RWPE2 (cell line): Measurements from ENCODE around the gene PLD5.

Experiments used
- ATAC-seq: fragments of 200-7000 bp; cut with Tn5 transposase; 3 replicates; pipeline ENCODE4 v1.9.1; 2021; ENCODE audit warnings: low read depth
- DNase-seq: peaks from one replicate; pipeline ENCODE4 v3.0.0-alpha.2; 2020; ENCODE audit warnings: low spot score
- H3K27ac ChIP-seq: fragments of 450-650 bp; 2 replicates; pipeline ENCODE4 v1.5.1; 2017; ENCODE audit warnings: mild to moderate bottlenecking; ENCODE audit not compliant: poor library complexity, severe bottlenecking
- H3K27me3 ChIP-seq: fragments of 250-450 bp; sonication (Bioruptor Pico); 2 replicates; pipeline ENCODE4 v1.5.1; 2021; ENCODE audit warnings: mild to moderate bottlenecking, moderate library complexity; ENCODE audit not compliant: insufficient read depth, poor library complexity, severe bottlenecking
- H3K36me3 ChIP-seq: fragments of 250-450 bp; sonication (Bioruptor Pico); 2 replicates; pipeline ENCODE4 v1.5.1; 2020; ENCODE audit warnings: low read depth, mild to moderate bottlenecking, moderate library complexity
- H3K4me1 ChIP-seq: fragments of 250-450 bp; sonication (Bioruptor Pico); 2 replicates; pipeline ENCODE4 v1.5.1; 2021; ENCODE audit warnings: mild to moderate bottlenecking, moderate library complexity; ENCODE audit not compliant: insufficient read depth, poor library complexity, severe bottlenecking
- H3K4me3 ChIP-seq: fragments of 250-450 bp; sonication (Bioruptor Pico); 2 replicates; pipeline ENCODE4 v1.5.1; 2021; ENCODE audit warnings: mild to moderate bottlenecking, moderate library complexity; ENCODE audit not compliant: severe bottlenecking
- H3K9me3 ChIP-seq: fragments of 250-450 bp; sonication (Bioruptor Pico); 2 replicates; pipeline ENCODE4 v1.5.1; 2021; ENCODE audit warnings: mild to moderate bottlenecking, moderate library complexity; ENCODE audit not compliant: severe bottlenecking
- TF ChIP-seq, protein P1 (sequence below): fragments of 450-650 bp; IDR thresholded peaks from one replicate; pipeline ENCODE4 v1.5.1; 2017; ENCODE audit warnings: mild to moderate bottlenecking, moderate library complexity; ENCODE audit not compliant: poor library complexity, severe bottlenecking

The PLD5 gene

DNA sequence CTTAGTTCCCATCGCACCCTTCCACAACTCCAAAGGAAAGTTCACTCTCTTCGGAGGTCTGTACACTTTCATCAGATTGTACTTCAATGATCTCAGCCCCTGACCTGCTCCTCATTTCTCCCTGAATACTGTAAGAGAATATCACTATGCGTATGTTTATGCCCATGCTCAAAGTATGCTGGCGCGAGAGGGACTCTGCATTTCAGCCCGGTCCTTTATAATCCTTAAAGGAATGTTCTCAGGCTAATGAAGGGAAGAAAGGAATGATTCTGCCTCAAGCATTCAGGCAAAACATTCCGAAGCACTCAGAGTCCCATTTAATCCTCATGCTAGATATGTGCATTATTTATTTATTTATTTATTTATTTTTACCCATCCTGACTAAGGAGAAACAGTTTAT, 76.8 kb downstream of the PLD5 start:
- ATAC-seq = no peak
- H3K4me3 ChIP-seq = no peak overlapping the region
- TF ChIP-seq, protein P1, sequence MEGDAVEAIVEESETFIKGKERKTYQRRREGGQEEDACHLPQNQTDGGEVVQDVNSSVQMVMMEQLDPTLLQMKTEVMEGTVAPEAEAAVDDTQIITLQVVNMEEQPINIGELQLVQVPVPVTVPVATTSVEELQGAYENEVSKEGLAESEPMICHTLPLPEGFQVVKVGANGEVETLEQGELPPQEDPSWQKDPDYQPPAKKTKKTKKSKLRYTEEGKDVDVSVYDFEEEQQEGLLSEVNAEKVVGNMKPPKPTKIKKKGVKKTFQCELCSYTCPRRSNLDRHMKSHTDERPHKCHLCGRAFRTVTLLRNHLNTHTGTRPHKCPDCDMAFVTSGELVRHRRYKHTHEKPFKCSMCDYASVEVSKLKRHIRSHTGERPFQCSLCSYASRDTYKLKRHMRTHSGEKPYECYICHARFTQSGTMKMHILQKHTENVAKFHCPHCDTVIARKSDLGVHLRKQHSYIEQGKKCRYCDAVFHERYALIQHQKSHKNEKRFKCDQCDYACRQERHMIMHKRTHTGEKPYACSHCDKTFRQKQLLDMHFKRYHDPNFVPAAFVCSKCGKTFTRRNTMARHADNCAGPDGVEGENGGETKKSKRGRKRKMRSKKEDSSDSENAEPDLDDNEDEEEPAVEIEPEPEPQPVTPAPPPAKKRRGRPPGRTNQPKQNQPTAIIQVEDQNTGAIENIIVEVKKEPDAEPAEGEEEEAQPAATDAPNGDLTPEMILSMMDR = no peak

DNA sequence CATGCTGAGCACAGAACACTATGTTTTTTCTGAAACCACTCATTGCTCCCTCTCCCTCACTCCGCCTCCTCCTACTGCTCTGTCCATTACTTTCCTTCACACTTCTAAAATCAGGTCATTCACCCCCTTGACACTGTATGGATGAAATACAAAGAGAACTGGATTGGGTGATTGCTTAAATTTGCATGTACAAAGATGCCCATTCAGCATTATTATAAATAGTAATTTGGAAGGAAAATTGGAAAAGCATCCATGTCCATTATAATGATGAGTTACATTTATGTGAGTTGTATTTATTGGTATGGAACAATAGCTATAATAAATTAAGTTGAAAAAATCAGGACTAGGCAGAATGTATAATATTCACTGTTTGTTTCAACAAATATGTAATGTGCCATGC, 83.7 kb downstream of the PLD5 start:
- Histone ChIP-seq H3K4me3 (no peak overlapping the region), H3K27ac (no peak overlapping the region), H3K9me3 (no peaks in the 10 kb centered on the region), H3K4me1 (no peaks in the 10 kb centered on the region), H3K27me3 (no peaks in the 10 kb centered on the region), H3K36me3 (no peaks in the 10 kb centered on the region)
- TF ChIP-seq, protein P1 = no peak
- ATAC-seq (no peak), DNase-seq (no peak)

More for the DNA sequence above, 76.8 kb downstream of the PLD5 start:
- H3K9me3 ChIP-seq = no peaks in the 10 kb centered on the region
- no peak for DNase-seq
- H3K4me1 ChIP-seq = no peaks in the 10 kb centered on the region
- no peak overlapping the region for H3K27ac ChIP-seq
- H3K27me3 ChIP-seq = no peaks in the 10 kb centered on the region
- no peaks in the 10 kb centered on the region for H3K36me3 ChIP-seq

DNA sequence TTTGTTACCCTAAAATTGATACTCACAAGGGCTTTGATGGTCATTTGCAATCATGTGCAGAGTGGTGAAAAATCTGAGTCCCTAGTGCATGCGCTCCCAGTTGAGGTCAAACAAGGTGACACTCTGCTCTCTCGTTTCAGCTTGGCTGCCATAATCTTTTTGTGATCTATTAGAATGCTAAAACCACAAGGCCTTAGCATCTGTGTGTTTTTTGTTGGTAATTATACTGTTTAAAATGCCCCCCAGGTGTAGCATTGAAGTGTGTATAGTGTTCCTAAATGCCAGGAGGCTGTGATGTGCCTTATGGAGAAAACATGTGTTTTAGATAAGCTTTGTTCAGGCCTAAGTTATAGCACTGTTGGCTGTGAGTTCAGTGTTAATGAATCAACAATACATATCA, 89.3 kb downstream of the PLD5 start:
- Histone ChIP-seq H3K36me3 (no peaks in the 10 kb centered on the region), H3K9me3 (no peaks in the 10 kb centered on the region), H3K4me1 (no peaks in the 10 kb centered on the region), H3K4me3 (no peak overlapping the region), H3K27ac (no peak overlapping the region), H3K27me3 (no peaks in the 10 kb centered on the region)
- TF ChIP-seq, protein P1 = no peak
- DNase-seq = no peak
- ATAC-seq = no peak

DNA sequence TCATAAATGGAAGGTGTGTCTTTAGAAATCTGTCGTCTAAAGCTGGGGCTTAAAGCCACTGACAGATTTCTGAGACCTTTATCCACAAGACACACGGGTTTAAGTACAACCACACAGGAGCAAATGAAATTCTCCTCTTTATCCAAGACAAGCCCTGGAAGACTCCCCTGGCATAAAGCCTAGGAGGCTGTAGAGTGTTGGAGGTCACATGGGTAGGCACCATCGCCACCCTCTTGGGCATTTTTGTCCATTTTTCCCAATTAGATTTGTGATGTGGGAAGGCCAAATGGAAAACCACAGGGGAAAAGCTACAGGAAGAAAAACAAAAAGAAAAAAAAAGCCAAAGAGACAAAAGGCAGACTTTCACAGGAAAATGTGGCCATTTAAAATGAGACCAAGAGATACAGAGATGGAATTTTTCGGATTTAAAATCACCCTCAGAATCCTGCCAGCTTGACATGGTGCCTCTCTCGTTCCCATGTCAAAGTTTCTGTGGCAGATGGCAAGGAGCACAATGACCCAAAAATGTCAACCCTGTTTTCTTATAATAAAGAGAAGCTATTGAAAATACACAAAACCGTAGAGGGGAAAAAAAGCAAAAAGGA, 91.9 kb downstream of the PLD5 start:
- no peak for DNase-seq
- Histone ChIP-seq H3K4me1 (no peaks in the 10 kb centered on the region), H3K36me3 (no peaks in the 10 kb centered on the region), H3K9me3 (no peaks in the 10 kb centered on the region), H3K27ac (no peak overlapping the region), H3K27me3 (no peaks in the 10 kb centered on the region), H3K4me3 (no peak overlapping the region)
- no peak for ATAC-seq
- TF ChIP-seq, protein P1 = no peak

DNA sequence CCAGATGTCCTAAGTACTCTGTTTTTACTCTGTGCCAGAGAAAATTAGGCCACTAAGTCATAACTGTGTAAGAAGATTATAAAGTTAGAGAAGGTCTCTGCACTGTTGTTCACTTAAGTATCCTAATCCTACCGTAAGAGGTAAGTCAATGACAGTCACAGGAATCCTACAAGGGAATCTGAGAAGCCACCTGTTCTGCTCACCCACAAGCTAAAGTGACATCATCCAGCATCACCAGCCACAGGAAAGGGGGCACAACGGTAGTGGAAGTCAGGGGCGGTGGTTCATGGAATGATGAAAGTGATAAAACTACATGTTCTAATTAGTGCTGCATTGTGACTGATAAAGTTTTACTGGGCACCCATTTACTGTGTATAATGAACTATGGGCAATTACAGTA, 92.7 kb downstream of the PLD5 start:
- no peak for ATAC-seq
- no peak for DNase-seq
- Histone ChIP-seq H3K4me1 (no peaks in the 10 kb centered on the region), H3K4me3 (no peak overlapping the region), H3K9me3 (no peaks in the 10 kb centered on the region), H3K27me3 (no peaks in the 10 kb centered on the region), H3K36me3 (no peaks in the 10 kb centered on the region), H3K27ac (no peak overlapping the region)
- TF ChIP-seq, protein P1 = no peak
